ENCODE data around the gene UBTD1.

DNA sequence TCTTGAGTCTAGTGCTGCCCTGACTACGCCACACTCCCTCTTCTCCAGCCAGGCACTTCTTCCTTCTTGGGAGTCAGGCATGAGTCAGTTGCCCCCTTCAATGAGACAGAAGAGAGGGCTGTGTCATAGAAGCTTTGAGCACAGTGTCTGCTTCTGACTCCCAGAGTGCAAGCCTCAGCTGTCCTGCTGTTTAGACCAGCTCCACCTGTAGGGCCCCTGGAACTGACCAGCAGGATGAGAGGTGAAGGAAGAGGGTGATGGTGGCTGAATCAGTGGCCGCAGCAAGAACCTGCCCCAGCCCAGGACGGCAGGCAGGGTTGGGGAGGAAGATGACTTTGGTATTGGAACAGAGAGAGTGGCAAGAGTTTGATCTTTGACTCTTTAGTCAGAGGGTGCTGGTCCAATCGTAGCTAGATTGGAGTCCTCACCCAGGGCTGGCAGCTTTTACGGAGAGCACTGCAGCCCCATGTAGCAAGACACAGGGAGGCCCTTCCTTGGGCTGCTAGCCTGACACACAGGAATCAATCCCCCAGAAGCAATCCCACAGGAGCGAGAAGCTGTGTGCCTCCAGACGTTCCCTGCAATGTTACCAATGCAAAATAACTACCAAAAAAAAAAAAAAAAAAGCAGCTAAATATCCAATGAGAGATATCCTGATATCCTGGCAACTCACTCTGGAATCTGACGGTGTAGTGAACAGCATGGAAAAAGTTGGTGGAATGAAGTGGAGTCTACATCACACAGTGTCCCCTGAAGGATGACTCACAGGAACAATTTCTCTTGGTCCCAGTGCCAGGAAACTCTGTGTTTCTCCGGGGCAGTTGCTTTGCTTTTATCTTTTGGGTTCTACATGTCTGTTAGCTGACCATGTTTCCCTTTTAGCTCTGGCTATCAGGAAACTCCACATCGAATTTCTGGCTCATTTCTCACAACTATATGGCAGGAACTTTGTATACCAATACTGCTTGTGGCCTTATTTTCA lies 97.7 kb downstream of the UBTD1 start:
- TF ChIP-seq, protein P1, sequence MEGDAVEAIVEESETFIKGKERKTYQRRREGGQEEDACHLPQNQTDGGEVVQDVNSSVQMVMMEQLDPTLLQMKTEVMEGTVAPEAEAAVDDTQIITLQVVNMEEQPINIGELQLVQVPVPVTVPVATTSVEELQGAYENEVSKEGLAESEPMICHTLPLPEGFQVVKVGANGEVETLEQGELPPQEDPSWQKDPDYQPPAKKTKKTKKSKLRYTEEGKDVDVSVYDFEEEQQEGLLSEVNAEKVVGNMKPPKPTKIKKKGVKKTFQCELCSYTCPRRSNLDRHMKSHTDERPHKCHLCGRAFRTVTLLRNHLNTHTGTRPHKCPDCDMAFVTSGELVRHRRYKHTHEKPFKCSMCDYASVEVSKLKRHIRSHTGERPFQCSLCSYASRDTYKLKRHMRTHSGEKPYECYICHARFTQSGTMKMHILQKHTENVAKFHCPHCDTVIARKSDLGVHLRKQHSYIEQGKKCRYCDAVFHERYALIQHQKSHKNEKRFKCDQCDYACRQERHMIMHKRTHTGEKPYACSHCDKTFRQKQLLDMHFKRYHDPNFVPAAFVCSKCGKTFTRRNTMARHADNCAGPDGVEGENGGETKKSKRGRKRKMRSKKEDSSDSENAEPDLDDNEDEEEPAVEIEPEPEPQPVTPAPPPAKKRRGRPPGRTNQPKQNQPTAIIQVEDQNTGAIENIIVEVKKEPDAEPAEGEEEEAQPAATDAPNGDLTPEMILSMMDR (IDR thresholded peaks at IDR 0.05), result no peak
- no peak for TF ChIP-seq EP300 (IDR thresholded peaks at IDR 0.05)
